Measurements from ENCODE around the gene UNC93B1. TPM values are rescaled to one million over a fixed set of nuclear protein-coding genes. Genes with fewer than 3 reads are reported as not detected.

UNC93B1 gene
- polyA plus RNA-seq (2011; rRNA removed) (49.4 and 55.5 TPM in 2 replicates), polyA plus RNA-seq (2017; fragmentation: RNase III; extraction: RNeasy Plus Mini Kit Qiagen cat#74134 plus additional on column Dnase treatment) (43.7 to 51.2 TPM (median 47.1 TPM) in 3 replicates), polyA minus RNA-seq (2011; rRNA and poly(A)+ RNA removed) (103 and 125 TPM in 2 replicates)
- 69.3 and 103 TPM in 2 replicates for polyA plus RNA-seq (2012; cell fraction: cytosol; rRNA removed)
- polyA plus RNA-seq (2012; cell fraction: nucleus; rRNA removed) = 270 and 373 TPM in 2 replicates

- POLR2A ChIA-PET = interaction anchor here (1.6 kb wide), 1 partner anchor 9 kb away, joined by 6 read pairs; no protein-coding TSS in a partner anchor
Measured at GRCh38 chr11:68003846-68004550, at the start of gene UNC93B1. UNC93B1 (minus strand) TSS chr11:68004097; CDS start chr11:68004043, 54 bp downstream.

GRCh38 chr11:68053117-68053516 is 49.2 kb upstream of the UNC93B1 start:
- DNase-seq (ENCODE audit: low read depth in 1 of 2, low spot score in 1 of 2) (no peak), ATAC-seq (peak; percentile 10 to 15; a peak in 3 of 6 replicates), FAIRE-seq (no peak)
- POLR2A ChIA-PET = interaction anchor here (0.8 kb wide), 1 partner anchor 25 kb away, joined by 3 read pairs; no protein-coding TSS in a partner anchor
- H3K9me3 ChIP-seq = no peaks in the 10 kb centered on the region
- 81% methylated on average over 9 of the region's 9 CpGs for WGBS (ENCODE audit: missing lambda C conversion rate)
- TF ChIP-seq CHD2 (IDR thresholded peaks at IDR 0.05; ENCODE audit: low read length, partially characterized antibody) (no peak), JUN (IDR thresholded peaks at IDR 0.05) (0 out of 5 replicates have a peak, but pooled peaks of 1 of the 2 experiments have one; percentile 13), PBX3 (IDR thresholded peaks at IDR 0.05) (0 out of 2 replicates have a peak, but pooled peaks have one; percentile 35), POLR2AphosphoS2 (conservative IDR thresholded peaks at IDR 0.05; ENCODE audit: low read length) (peak; percentile 63; the same call in 1 of the 2 replicates)
- CTCF ChIA-PET = interaction anchor here (0.8 to 1.6 kb wide), 3 partner anchors 12 to 156 kb away, joined by 3 to 4 read pairs (median 4); no protein-coding TSS in a partner anchor
- H3K4me2 ChIP-seq = no peak overlapping the region
- H3K4me3 ChIP-seq = no peak overlapping the region
- H3K27ac ChIP-seq = no peak overlapping the region
- 0 out of 3 replicates have a peak, but pooled peaks cover 3% of the 10 kb centered on the region for H3K4me1 ChIP-seq

More at GRCh38 chr11:68003846-68004550, at the start of gene UNC93B1:
- peak; percentile 73 to 85 for ATAC-seq
- DNase-seq (ENCODE audit: low read depth in 1 of 2, low spot score in 1 of 2) = peak in 1 of 2 experiments; percentile 92
- 7% methylated on average over 17 of the region's 64 CpGs for WGBS (ENCODE audit: missing lambda C conversion rate)
- peak within 1 kb of the TSS; percentile 91 to 99 for H3K27ac ChIP-seq
- H3K4me1 ChIP-seq = peaks cover 44% of the 10 kb centered on the region
- FAIRE-seq = peak; percentile 73
- CTCF ChIA-PET = interaction anchor here (0.9 to 10.7 kb wide), 3 partner anchors 9 to 20 kb away, joined by 4 to 204 read pairs (median 5); no protein-coding TSS in a partner anchor
- TF ChIP-seq USF2 (IDR thresholded peaks at IDR 0.05) (peak; percentile 24; the same call in 1 of the 2 replicates), HDAC2 (IDR thresholded peaks at IDR 0.05) (no peak), MAFK (IDR thresholded peaks at IDR 0.05; ENCODE audit: partially characterized antibody) (no peak), RAD21 (conservative IDR thresholded peaks at IDR 0.05 in 1 of 2, IDR thresholded peaks at IDR 0.05 in 1 of 2) (no peak), BCL3 (IDR thresholded peaks at IDR 0.05) (peak; percentile 84; the same call in 1 of the 3 replicates), NPAS2 (CRISPR knock-in tag; IDR thresholded peaks at IDR 0.05; ENCODE audit: borderline replicate concordance) (peak; percentile 64; the same call in 1 of the 2 replicates), POLR2A (IDR thresholded peaks at IDR 0.05; ENCODE audit: low read length) (peak; percentile 48), JUN (IDR thresholded peaks at IDR 0.05) (peak; percentile 49 to 80; a peak in 3 of 5 replicates), GATA3 (IDR thresholded peaks at IDR 0.05; ENCODE audit: borderline replicate concordance) (no peak), EP300 (IDR thresholded peaks at IDR 0.05) (no peak), RARB (CRISPR knock-in tag; IDR thresholded peaks at IDR 0.05) (no peak), SREBF2 (IDR thresholded peaks at IDR 0.05) (no peak), MYC (IDR thresholded peaks at IDR 0.05; ENCODE audit: borderline replicate concordance, low read length) (peak; percentile 73; the same call in 1 of the 2 replicates), NR3C1 (IDR thresholded peaks at IDR 0.05) (no peak), MAZ (IDR thresholded peaks at IDR 0.05; ENCODE audit: borderline replicate concordance, low read depth, low read length) (0 out of 2 replicates have a peak, but pooled peaks have one; percentile 70), JUNB (IDR thresholded peaks at IDR 0.05) (no peak), E2F6 (IDR thresholded peaks at IDR 0.05; ENCODE audit: borderline replicate concordance, low read depth) (no peak), MAX (IDR thresholded peaks at IDR 0.05) (peak; percentile 92), PHF8 (IDR thresholded peaks at IDR 0.05; ENCODE audit: borderline replicate concordance, low read depth) (no peak), CHD4 (IDR thresholded peaks at IDR 0.05; ENCODE audit: borderline replicate concordance) (peak; percentile 97), CBX2 (IDR thresholded peaks at IDR 0.05; ENCODE audit: borderline replicate concordance, low read depth) (no peak)
- peak within 1 kb of the TSS; percentile 97 for H3K4me2 ChIP-seq
- H3K9me3 ChIP-seq = no peaks in the 10 kb centered on the region
- peak within 1 kb of the TSS; percentile 97 for H3K4me3 ChIP-seq

All from A549 (cell line).